Esophagus squamous epithelium (tissue), 4 donors: ENCODE data around the gene CCK.

Experiments
- CTCF ChIP-seq, 6 experiments: fragments of 450-650 bp in 4 of 6; fragments of 200-600 bp in 2 of 6; sonication (generic) in 2 of 6; IDR thresholded peaks; one replicate each; pipeline ENCODE4 v1.5.1; 2016 to 2019; ENCODE audit warnings: antibody characterized with exemption in 6 of 6, mild to moderate bottlenecking in 4 of 6, moderate library complexity in 4 of 6
- POLR2A ChIP-seq, 4 donors: fragments of 450-650 bp; IDR thresholded peaks; one replicate each; pipeline ENCODE4 v1.6.1; 2017; ENCODE audit warnings: antibody characterized with exemption in 4 of 4, mild to moderate bottlenecking in 4 of 4, moderate library complexity in 3 of 4

DNA sequence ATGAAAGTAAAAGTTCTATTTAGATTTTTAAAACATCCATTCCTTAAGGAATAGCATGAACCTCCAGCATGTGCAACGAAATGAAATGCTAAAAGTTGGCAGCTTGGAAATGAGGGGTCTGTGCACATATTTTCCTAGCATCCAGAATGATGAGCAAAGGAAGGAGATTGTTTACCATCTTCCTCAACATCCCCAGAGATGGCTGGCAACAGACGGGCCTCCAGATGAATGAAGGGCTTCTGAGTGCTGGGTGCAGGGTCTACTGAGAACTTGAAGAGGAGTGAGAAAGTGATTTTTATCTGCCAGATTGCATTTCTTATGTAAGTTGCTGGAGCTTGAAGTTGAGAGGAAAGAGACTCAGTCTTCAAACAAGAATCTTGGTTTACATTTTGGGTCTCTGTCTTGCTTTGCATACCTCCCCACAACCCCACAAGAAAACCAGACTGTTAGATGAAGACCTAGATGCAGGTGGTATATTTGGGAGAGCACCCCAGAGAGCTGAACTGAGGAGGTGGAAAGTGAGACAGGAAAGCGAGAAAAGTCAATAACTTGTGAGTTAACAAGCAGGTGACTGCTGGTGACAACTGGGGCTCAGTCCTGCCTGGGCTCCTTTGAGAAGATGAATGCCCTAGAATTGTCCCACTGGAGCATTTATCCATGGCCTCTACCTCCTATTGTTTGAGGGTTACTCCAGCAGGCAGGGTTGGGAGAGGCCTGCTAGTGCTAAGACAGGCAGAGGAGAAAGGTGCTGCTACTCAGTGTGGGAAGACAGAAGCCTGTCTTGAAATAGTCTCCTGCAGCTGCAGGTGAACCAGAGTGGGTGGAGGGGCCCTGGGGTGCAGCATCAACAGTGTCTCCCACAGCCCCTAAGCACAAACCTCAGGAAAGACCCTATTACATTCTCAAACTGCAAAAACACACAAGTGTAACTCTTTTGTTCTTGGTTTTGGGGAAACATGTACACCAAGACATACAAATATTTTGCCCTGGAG is 10.5 kb upstream of the CCK start:
- TF ChIP-seq CTCF (IDR thresholded peaks at IDR 0.05) (no peak), POLR2A (IDR thresholded peaks at IDR 0.05) (no peak)
